SK-N-DZ (cell line): ENCODE results near the gene NCOR1.

Experiments used
- small RNA-seq, 2 experiments: library from RNA; depleted of rRNA; stranded (forward); fragments of <200 nt; gene quantifications; one replicate each; pipeline ENCODE3, GENCODE V24; 2014

NCOR1 gene

Small RNAs within 50 kb of the gene (small RNA-seq; reads per million reads assigned to genes)
- 0 reads per million in 2 experiments for gene RNU6-314P
- 0 to 0.18 reads per million in 2 experiments for gene RNU6-862P
